ENCODE data around the gene RPUSD2.
A peak's percentile ranks its signal among the peaks of the same experiment; 100 is the strongest.

RPUSD2 gene

GRCh38 chr15:40582726-40583246 lies 13.7 kb downstream of the RPUSD2 start:
- peak overlapping the region; percentile 28 for H3K4me3 ChIP-seq (ENCODE audit: low read depth, low read length)
- no peak for DNase-seq (ENCODE audit: low read depth)
- no peak for TF ChIP-seq CTCF (IDR thresholded peaks at IDR 0.05; ENCODE audit: control insufficient read depth, extremely low read depth, insufficient read depth)

- no peak for TF ChIP-seq CTCF (IDR thresholded peaks at IDR 0.05; ENCODE audit: control insufficient read depth, extremely low read depth, insufficient read depth)
- no peak overlapping the region for H3K4me3 ChIP-seq (ENCODE audit: low read depth, low read length)
- DNase-seq (ENCODE audit: low read depth): no peak
These were observed 15.1 kb downstream of the RPUSD2 start for GRCh38 chr15:40584191-40584590.

- no peak for TF ChIP-seq CTCF (IDR thresholded peaks at IDR 0.05; ENCODE audit: control insufficient read depth, extremely low read depth, insufficient read depth)
- H3K4me3 ChIP-seq (ENCODE audit: low read depth, low read length): no peak overlapping the region
- no peak for DNase-seq (ENCODE audit: low read depth)
These were observed 21.6 kb downstream of the RPUSD2 start for GRCh38 chr15:40590667-40591050.

GRCh38 chr15:40591389-40591788 lies 22.3 kb downstream of the RPUSD2 start:
- no peak for DNase-seq (ENCODE audit: low read depth)
- TF ChIP-seq CTCF (IDR thresholded peaks at IDR 0.05; ENCODE audit: control insufficient read depth, extremely low read depth, insufficient read depth): no peak
- H3K4me3 ChIP-seq (ENCODE audit: low read depth, low read length): no peak overlapping the region

- no peak for TF ChIP-seq CTCF (IDR thresholded peaks at IDR 0.05; ENCODE audit: control insufficient read depth, extremely low read depth, insufficient read depth)
- no peak overlapping the region for H3K4me3 ChIP-seq (ENCODE audit: low read depth, low read length)
- no peak for DNase-seq (ENCODE audit: low read depth)
These were observed 24.1 kb downstream of the RPUSD2 start for GRCh38 chr15:40593165-40593564.

- no peak for TF ChIP-seq CTCF (IDR thresholded peaks at IDR 0.05; ENCODE audit: control insufficient read depth, extremely low read depth, insufficient read depth)
- H3K4me3 ChIP-seq (ENCODE audit: low read depth, low read length): peak within 1 kb of the TSS; percentile 63
- DNase-seq (ENCODE audit: low read depth): peak; percentile 89
These were observed 24.7 kb downstream of the RPUSD2 start, which contains the start of gene KNL1 for GRCh38 chr15:40593588-40594428. Gene KNL1, plus strand, starts transcription at chr15:40594249. Its CDS starts 8,683 bp downstream, at chr15:40602932.

Data from LNCaP clone FGC (cell line).